IPS-NIHi7 (cell line): ENCODE data around the gene SUZ12.
A peak's percentile ranks its signal among the peaks of the same experiment; 100 is the strongest.
"Not testable (repeated sequence)": the region's sequence is repeated elsewhere in the genome, so short reads cannot be mapped to it uniquely, and the experiment has no call there.

Source experiments
- DNase-seq: peaks from one replicate; pipeline ENCODE4 v3.0.0; 2012; ENCODE audit warnings: mixed read lengths; ENCODE audit errors: extremely low spot score

SUZ12 gene

DNA sequence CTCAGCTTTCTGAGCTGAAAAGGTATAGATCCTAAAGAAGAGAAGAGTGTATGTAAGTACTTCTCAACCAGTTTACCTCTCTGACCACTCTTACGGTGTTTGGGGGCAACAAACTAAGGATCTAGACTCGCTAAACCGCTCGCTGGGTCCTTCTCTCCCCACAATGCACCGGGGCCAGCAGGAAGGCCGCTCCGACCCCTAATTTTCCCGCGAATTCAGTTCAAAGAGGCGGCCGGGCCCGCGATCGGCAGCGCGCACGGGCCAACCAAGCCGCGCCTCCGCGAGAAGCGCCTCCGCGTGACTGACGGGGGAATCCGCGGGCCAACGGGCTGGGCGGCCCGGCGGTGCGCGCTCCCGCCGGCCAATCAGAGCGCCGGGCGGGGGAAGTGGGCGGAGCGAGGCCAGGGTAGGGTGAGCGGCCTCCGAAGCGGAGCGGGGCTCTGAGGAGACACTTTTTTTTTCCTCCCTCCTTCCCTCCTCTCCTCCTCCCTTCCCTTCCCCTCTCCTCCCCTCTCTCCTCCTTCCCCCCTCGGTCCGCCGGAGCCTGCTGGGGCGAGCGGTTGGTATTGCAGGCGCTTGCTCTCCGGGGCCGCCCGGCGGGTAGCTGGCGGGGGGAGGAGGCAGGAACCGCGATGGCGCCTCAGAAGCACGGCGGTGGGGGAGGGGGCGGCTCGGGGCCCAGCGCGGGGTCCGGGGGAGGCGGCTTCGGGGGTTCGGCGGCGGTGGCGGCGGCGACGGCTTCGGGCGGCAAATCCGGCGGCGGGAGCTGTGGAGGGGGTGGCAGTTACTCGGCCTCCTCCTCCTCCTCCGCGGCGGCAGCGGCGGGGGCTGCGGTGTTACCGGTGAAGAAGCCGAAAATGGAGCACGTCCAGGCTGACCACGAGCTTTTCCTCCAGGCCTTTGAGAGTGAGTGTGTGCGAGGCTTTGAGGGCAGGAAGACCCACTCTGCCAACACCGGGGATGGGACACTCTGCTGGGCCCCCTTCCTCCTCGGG is at the start of gene SUZ12:
SUZ12 (plus strand) TSS at position 393 of the 995 bp plus-strand sequence; CDS start at position 633, 240 bp downstream.
- DNase-seq: peak; percentile 60

DNA sequence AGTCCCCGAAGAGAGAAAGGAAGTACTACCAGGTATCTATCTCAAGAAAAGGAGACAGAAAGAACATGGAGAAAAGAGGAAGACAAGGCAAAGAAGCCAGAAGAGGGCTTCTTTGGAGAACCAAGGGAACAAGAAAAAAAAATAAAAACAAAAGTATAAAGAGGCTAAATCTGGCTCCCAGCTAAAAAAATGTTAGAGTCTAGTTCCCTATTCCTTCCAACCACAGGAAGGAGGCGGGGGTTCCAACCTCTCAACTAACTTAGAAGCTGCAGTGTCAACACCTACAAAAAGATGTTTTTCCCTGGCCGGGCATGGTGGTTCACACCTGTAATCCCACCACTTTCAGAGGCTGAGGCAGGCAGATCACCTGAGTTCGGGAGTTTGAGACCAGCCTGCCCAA is 48.7 kb upstream of the SUZ12 start:
- no peak for DNase-seq

GRCh38 chr17:31900877-31901276 is 35.9 kb upstream of the SUZ12 start:
- no peak for DNase-seq

DNA sequence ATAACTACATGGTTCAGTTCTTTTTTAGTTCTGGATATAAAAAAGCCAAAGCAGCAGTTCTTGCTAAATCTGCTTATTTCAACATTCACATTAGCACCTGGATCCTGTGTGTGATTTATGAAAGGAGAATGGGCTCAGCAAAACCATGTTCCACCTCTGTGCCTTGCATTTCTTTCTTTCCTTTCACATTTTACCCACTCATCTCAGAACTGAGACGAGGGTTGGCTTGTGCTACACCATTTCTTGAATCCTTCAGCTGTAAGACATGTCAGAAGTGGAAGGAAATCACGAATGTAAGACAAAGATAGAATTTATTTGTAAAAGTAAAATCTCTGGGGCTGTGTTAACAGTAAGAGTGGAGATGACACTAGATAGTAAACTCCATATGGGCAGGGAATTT is 34.1 kb upstream of the SUZ12 start:
- no peak for DNase-seq

GRCh38 chr17:31903401-31903800 is 33.4 kb upstream of the SUZ12 start:
- DNase-seq: no peak

DNA sequence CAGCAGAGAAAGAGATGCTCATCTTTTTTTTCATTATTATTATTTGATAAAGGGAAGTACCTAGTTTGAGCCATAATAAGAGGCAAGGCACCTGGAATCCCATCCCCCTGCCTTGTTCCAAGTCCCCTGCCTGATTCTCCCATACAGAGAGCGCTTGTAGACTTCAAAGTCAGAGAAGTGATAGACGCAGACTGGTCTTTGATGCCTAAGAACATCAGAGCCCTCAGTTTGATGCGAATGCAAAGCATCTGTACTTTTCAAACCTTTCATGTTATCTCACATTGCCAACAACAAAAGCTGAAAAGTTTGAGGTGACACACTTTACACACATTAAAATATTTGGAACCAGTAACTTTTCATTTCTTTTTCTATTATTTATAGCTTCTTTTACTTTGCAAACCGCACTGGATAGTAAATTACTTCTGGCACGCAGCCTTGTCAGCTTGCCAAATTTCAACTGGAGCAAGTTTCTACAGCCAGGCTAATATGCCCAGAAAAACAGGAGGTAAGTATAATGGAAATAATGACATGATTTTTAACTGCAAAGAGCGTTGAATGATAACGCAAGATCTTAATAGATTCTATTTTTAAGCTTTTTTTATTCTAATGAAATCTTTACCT is 29.4 kb upstream of the SUZ12 start:
- DNase-seq: no peak

DNA sequence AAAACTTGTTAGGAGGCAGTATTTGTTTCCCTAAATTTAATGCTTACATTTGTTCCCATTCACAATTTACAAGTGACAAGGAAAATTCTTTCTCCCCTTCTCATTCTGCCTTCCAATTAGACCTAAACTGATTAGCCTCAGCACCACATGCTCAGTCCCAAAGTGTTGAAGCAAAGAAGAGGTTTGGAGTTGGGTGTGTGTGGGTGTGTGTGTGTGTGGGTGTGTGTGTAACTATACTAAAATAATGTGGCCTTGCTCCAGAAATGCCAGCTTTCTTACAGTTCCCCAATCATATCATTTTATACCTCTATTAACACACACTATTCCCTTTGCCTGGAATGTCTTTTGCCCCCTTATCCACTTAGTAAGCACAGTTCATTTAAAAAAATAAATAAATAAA is 28.4 kb upstream of the SUZ12 start:
- no peak for DNase-seq

- not testable (repeated sequence) for DNase-seq
These were observed 24.1 kb upstream of the SUZ12 start for GRCh38 chr17:31912705-31913104.

DNA sequence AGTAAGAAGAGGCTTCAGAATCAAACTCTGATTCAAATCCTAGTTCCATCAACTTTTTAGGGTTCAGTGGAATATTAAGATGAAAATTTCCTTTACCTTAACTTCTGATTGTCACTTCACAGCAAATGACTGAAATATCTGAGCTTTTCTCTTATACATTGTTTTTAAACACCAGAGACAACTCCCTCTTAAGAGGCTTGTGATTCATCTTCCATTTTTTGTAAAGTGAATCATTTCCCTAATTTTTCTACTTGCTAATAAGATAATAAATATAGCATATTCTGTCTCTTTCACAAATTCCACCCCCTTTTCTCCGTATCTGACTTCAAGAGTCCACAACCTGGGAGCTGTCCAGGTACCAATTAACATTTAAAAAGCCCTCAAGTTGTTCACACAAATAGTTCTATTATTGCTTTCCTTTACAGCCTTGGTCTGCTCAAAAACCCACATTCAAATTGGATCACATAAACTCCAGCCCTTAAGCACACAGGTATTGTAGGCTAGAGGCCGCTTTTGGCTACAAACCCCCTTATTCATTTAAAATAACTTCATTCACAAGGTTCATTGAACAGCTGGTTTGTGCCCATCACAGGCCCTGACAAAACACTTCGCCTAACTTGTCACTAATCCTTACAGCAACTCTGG is 21.2 kb upstream of the SUZ12 start:
- DNase-seq: no peak

DNA sequence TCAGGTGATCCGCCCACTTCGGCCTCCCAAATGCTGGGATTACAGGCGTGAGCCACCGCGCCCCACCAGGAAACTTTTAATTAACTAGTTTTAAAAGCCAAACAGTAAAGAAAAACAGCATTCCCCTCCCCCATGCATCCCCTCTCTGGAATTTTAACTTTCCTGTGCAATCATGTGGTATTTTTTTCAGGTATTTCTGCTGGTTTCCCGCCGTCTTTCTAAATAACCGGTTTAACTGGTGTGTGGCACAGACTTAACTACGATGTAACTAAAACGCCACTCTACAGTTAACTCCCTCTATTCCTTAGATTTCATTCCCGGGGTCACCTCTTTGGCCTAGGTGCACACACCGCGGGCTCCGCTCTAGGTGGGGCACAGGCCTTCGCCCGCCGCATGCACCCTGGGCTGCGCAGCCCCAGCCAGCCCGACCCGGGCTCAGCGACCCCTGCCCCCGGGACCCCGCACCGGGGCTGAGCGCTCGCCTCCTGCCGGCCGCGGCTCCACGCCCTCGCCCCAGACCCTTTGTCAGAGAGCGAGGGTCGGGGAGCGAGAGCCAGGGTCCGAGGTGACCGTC is 20.2 kb upstream of the SUZ12 start:
- no peak for DNase-seq

DNA sequence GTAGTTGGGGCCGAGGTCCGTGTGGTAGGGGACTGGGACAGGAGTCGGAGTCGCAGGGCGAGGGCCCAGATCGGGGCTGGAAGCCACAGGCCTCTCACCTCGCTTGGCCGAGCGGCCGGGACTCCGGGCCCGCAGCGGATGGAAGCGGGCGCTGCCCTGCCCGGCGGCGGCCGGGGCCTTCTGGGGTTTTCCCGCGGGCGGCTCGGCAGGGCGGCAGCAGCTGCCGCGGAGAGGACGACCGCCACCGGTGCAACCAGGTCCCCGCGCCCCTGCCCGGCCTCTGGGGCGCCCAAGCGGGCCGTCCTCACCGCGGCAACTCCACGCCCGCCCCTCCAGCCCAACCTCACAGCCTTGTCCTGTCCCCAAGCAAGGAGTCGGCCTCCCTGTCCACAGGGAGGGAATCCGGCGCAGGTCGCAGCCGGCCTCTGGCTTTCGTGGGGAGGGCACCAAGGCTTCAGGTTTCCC is 19.7 kb upstream of the SUZ12 start:
- DNase-seq: no peak

DNA sequence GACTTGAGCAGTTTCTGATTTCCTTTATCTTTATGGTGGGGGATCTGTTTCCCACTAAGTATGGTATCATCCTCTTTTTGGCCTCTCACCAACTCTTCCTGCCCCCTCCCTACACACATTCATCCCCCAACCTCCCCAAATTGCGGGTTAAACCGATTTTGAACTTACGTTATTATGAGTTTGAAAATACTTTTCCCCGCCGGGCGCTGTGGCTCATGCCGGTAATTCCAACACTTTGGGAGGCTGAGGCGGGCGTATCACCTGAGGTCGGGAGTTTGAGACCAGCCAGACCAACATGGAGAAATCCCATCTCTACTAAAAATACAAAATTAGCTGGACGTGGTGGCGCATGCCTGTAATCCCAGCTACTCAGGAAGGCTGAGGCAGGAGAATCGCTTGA is 19.1 kb upstream of the SUZ12 start:
- not testable (repeated sequence) for DNase-seq

DNA sequence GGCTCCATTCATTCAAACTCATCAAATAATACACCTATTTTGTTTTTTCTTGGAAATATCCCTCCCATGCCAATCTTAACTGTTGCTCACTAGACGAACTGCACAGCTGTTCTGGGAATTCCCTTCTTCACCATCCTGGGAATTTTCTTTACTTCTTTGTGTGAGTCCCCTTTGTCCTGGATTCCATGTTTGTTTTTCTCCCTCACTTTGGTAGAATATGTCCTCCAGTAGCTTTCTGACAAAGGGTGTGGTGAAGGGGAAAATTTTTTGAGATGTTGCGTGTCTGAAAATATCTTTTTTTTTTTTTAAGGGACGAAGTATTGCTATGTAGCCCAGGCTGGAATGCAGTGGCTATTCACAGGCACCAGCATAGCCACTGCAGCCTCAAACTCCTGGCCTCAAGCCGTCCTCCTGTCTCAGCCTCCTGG is 18.1 kb upstream of the SUZ12 start:
- no peak for DNase-seq

GRCh38 chr17:31919802-31920525 is 16.8 kb upstream of the SUZ12 start:
- DNase-seq: no peak

- DNase-seq: no peak
These were observed 10.6 kb upstream of the SUZ12 start for GRCh38 chr17:31926100-31926729.

DNA sequence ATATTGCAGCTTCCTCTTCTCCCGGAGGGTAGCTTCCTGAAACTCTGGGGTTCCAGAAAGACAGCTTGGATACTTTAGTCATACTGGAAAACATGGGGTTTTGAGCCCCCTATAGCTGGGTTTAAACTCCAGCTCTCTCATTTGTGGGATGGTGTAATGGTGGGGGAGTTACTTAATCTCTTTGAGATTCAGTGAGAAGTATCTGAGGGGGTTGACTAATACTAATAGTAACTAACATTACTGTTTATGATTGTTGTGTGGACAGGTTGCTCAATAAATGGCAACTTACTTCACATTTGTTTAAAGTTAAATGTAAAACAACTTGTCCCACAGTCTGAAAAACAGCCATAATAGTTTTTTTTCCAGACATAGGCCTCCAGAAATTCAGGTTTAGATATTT is 5.1 kb upstream of the SUZ12 start:
- no peak for DNase-seq

DNA sequence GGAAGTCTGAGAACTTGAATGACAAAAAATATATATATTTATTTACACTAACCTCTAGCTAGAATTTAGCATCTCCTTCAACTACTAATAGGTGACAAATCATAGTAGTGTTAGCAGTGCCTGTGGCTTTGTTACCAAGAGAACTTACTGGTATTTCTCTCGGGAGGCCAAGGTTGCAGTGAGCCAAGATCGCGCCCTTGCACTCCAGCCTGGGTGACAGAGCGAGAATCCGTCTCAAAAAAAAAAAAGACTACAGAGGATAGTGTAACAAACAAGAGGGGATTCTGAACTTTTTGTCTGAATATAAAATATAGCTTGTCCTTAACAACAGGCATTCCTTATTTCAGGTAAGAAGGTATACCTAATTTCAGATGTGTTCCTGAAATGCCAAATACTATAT is 1.3 kb upstream of the SUZ12 start:
- DNase-seq: no peak

GRCh38 chr17:31937926-31938641 is 1.3 kb downstream of the SUZ12 start:
- not testable (repeated sequence) for DNase-seq

GRCh38 chr17:31941916-31942315 is 5.1 kb downstream of the SUZ12 start:
- not testable (repeated sequence) for DNase-seq

GRCh38 chr17:31942396-31942795 is 5.6 kb downstream of the SUZ12 start:
- DNase-seq: not testable (repeated sequence)
